Measurements from ENCODE around the gene THPO.

- TF ChIP-seq REST (IDR thresholded peaks at IDR 0.05; ENCODE audit: insufficient read depth in 1 of 2, low read depth in 2 of 2, low read length in 2 of 2) (no peak), SIN3A (IDR thresholded peaks at IDR 0.05; ENCODE audit: borderline replicate concordance, insufficient read depth, low read length) (no peak), TAF1 (IDR thresholded peaks at IDR 0.05; ENCODE audit: borderline replicate concordance, insufficient read depth, low read length) (no peak), FOXP2 (optimal IDR thresholded peaks at IDR 0.05; ENCODE audit: borderline replicate concordance, extremely low read depth, extremely low read length, insufficient read depth) (no peak), POLR2AphosphoS5 (IDR thresholded peaks at IDR 0.05; ENCODE audit: low read depth, low read length) (no peak)
These were observed 28.2 kb downstream of the THPO start for GRCh38 chr3:184349563-184350470.

Measured in PFSK-1 (cell line).